Measurements from ENCODE around the gene USP46.

GRCh38 chr4:52641854-52642563, 17.1 kb downstream of the USP46 start:
- TF ChIP-seq POLR2A (IDR thresholded peaks at IDR 0.05) (no peak), CTCF (IDR thresholded peaks at IDR 0.05) (no peak)
